ENCODE data around the gene HSFX4. TPM values are rescaled to one million over a fixed set of nuclear protein-coding genes. Genes with fewer than 3 reads are reported as not detected.
A peak's percentile ranks its signal among the peaks of the same experiment; 100 is the strongest.
"Not testable (repeated sequence)": the region's sequence is repeated elsewhere in the genome, so short reads cannot be mapped to it uniquely, and the experiment has no call there.

Gene HSFX4
- total and polyA plus RNA-seq, 3 donors from 2014 or later: 2.4 to 9.7 (median 6.0) TPM

DNA sequence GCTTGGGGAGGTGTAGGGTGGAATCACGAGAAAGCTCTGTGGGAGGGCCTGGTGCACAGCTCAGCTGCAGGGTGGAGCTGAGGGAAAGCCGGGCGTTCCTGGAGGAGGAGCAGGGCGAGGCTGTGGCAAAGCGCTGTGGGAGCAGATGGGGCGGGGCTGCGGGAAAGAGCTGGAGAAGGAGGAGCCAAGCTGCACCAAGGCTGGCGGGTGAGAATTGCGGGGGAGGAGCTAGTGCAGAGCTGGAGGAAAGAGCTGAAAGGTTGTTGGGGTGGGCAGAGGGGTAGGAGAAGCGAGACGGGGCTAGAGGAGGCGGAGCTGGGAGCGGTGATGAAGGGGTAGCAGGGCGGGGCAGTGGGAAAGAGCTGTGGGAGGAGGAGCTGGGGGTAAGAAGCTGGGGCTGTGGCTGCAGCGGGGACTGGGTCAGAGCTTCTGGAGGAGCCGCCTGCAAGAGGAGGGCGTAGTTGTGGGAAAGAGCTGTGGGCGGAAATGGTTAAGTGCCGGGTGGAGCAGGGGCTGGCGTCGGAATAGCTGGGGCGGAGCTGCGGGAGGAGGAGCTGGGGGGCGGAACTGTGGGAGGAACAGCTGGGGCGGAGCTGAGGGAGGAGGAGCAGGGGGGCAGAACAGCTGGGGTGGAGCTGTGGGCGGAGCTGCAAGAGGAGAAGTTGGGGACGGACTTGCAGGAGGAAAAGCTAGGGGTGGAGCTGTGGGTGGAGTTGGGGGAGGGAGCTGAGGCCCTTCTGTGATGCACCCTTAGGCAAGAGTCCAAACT, 10.7 kb downstream of the HSFX4 start:
- Histone ChIP-seq H3K9me3 (no peaks in the 10 kb centered on the region), H3K27ac (peak overlapping the region; percentile 90 to 94), H3K4me1 (no peaks in the 10 kb centered on the region), H3K36me3 (ENCODE audit: low read depth, missing control alignments) (no peaks in the 10 kb centered on the region), H3K27me3 (no peaks in the 10 kb centered on the region), H3K4me3 (peak overlapping the region; percentile 49 to 56)
- intact Hi-C loops (cut with DNase I; ENCODE audit: low total_unique reads): no loop called here
- 1% methylated on average over 23 to 27 of the region's 27 CpGs for WGBS, 2 donors
- TF ChIP-seq, protein P1, sequence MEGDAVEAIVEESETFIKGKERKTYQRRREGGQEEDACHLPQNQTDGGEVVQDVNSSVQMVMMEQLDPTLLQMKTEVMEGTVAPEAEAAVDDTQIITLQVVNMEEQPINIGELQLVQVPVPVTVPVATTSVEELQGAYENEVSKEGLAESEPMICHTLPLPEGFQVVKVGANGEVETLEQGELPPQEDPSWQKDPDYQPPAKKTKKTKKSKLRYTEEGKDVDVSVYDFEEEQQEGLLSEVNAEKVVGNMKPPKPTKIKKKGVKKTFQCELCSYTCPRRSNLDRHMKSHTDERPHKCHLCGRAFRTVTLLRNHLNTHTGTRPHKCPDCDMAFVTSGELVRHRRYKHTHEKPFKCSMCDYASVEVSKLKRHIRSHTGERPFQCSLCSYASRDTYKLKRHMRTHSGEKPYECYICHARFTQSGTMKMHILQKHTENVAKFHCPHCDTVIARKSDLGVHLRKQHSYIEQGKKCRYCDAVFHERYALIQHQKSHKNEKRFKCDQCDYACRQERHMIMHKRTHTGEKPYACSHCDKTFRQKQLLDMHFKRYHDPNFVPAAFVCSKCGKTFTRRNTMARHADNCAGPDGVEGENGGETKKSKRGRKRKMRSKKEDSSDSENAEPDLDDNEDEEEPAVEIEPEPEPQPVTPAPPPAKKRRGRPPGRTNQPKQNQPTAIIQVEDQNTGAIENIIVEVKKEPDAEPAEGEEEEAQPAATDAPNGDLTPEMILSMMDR (IDR thresholded peaks at IDR 0.05): no peak
- no peak for TF ChIP-seq POLR2A (IDR thresholded peaks at IDR 0.05)
- DNase-seq: peak; percentile 97

DNA sequence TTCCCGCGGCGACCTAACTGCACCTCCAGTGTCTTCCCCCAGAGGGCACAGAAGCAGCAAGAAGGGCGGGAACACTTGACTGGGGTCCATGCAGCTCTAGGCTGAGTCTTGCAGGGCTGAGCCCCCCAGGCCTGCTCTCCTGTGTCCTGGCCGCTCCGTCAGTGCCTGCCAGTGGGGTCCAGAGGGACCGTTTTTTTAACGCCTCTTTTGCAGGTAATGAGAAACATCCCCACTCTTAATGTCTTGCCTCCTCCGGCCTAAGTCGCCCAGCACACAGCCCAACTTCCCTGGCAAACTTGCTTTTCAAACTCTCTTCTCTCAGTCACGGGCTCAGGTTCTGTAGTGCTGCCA, 11.3 kb downstream of the HSFX4 start:
- H3K27me3 ChIP-seq; H3K4me1 ChIP-seq; H3K4me3 ChIP-seq; DNase-seq; H3K36me3 ChIP-seq (ENCODE audit: low read depth, missing control alignments); intact Hi-C loops (cut with DNase I; ENCODE audit: low total_unique reads); H3K9me3 ChIP-seq: not testable (repeated sequence)
- TF ChIP-seq, protein P1 (IDR thresholded peaks at IDR 0.05): peak; percentile 25 to 66 (median 45)
- peak overlapping the region in 1 of 2 donors; percentile 56 for H3K27ac ChIP-seq
- 0% methylated on average over 4 of the region's 11 CpGs for WGBS, 2 donors

- H3K27me3 ChIP-seq; H3K9me3 ChIP-seq; DNase-seq; H3K4me3 ChIP-seq; intact Hi-C loops (cut with DNase I; ENCODE audit: low total_unique reads); H3K36me3 ChIP-seq (ENCODE audit: low read depth, missing control alignments); H3K27ac ChIP-seq; H3K4me1 ChIP-seq: not testable (repeated sequence)
- WGBS, 2 donors: 72 to 80% methylated on average over 6 to 11 of the region's 11 CpGs
Measured at GRCh38 chrX:149945087-149945670, 15.8 kb downstream of the HSFX4 start.

DNA sequence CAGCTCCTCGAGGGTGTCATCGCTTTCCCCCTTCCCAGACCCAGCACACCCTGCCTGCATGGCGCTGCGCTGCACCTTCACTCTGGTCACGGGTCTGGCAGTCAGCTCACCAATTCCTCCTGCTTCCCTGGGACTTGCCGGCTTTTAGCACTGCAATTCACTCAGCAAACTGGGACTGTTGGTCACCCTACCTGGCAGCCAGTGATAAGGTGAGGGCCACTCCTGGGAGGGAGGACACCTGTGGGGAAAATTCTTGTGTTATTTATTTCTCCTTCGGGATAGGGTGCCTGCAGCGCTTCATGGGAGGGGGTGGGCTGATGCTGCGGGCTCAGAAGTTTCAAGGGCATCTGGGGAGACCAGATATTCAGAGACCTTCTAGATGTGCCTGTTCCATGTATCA, 16.4 kb downstream of the HSFX4 start:
- H3K9me3 ChIP-seq; H3K4me1 ChIP-seq; H3K36me3 ChIP-seq (ENCODE audit: low read depth, missing control alignments); intact Hi-C loops (cut with DNase I; ENCODE audit: low total_unique reads); DNase-seq; H3K27ac ChIP-seq; H3K4me3 ChIP-seq; H3K27me3 ChIP-seq: not testable (repeated sequence)
- WGBS, 2 donors: 87 to 96% methylated on average over 3 to 5 of the region's 9 CpGs

GRCh38 chrX:149946932-149947331, 17.6 kb downstream of the HSFX4 start:
- intact Hi-C loops (cut with DNase I; ENCODE audit: low total_unique reads); H3K27me3 ChIP-seq; DNase-seq; H3K4me3 ChIP-seq; H3K36me3 ChIP-seq (ENCODE audit: low read depth, missing control alignments); H3K9me3 ChIP-seq; H3K4me1 ChIP-seq; H3K27ac ChIP-seq: not testable (repeated sequence)
- no CpG with 5 or more reads among the region's 3 CpGs for WGBS, 2 donors

- Histone ChIP-seq H3K27me3 (no peaks in the 10 kb centered on the region), H3K36me3 (ENCODE audit: low read depth, missing control alignments) (no peaks in the 10 kb centered on the region), H3K4me3 (no peak overlapping the region), H3K27ac (no peak overlapping the region), H3K4me1 (no peaks in the 10 kb centered on the region), H3K9me3 (no peaks in the 10 kb centered on the region)
- 64 to 94% methylated on average over 2 to 3 of the region's 3 CpGs for WGBS, 2 donors
- TF ChIP-seq, protein P1 (IDR thresholded peaks at IDR 0.05): no peak
- TF ChIP-seq POLR2A (IDR thresholded peaks at IDR 0.05): no peak
- no peak for DNase-seq
- intact Hi-C loops (cut with DNase I; ENCODE audit: low total_unique reads): no loop called here
Measured at GRCh38 chrX:149948016-149948415, 18.6 kb downstream of the HSFX4 start.
